ENCODE measurements around the gene TSSK1B. TPM values are rescaled to one million over a fixed set of nuclear protein-coding genes. Genes with fewer than 3 reads are reported as not detected.

TSSK1B gene
- total RNA-seq, 1 experiment from 2014 or later: 0.17 TPM

DNA sequence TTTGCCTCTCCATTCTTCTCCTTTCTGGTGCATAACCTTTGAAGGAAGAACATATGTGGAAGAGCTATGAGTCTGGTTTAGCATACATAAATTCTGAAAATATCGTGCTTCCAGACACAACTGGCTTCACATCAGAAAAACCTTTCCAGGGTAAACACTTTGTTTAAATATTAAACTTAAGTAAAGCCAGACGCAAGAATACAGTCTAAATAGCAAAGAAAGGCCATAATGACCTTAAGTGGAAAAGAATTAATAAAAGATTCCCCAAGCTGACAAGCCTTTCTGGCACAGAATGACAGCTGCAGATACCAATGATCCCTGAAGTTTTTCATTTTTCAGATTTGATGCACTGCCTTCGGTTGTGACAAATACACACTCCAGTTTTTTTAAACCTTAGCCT lies 13.5 kb upstream of the TSSK1B start:
- Histone ChIP-seq H3K14ac (ENCODE audit: insufficient read depth, low read length) (no peak overlapping the region), H3T11ph (ENCODE audit: low read length) (no peak overlapping the region), H2BK5ac (ENCODE audit: insufficient read length, low read length) (no peak overlapping the region), H3K27ac (ENCODE audit: insufficient read length, low read depth, low read length) (no peak overlapping the region), H2BK20ac (ENCODE audit: low read depth, low read length, poor library complexity, severe bottlenecking) (no peak overlapping the region), H3K9me3 (ENCODE audit: control insufficient read depth, low read depth, low read length) (no peaks in the 10 kb centered on the region), H3K56ac (ENCODE audit: insufficient read length, low read depth, low read length) (no peak overlapping the region), H3K18ac (ENCODE audit: insufficient read length, low read depth, low read length) (no peak overlapping the region), H2AFZ (ENCODE audit: low read length) (no peak overlapping the region), H4K8ac (replicated peaks; ENCODE audit: insufficient read length, low read depth, low read length) (no peak overlapping the region), H3K27me3 (ENCODE audit: insufficient read depth, low read length) (no peaks in the 10 kb centered on the region), H2AK5ac (ENCODE audit: insufficient read length, low read length) (no peak overlapping the region), H3K4me1 (ENCODE audit: insufficient read depth, low read length) (no peaks in the 10 kb centered on the region), H2BK12ac (ENCODE audit: insufficient read length, low read depth, low read length) (no peak overlapping the region), H3K23me2 (ENCODE audit: insufficient read length, low read depth, low read length, poor library complexity, severe bottlenecking) (no peaks in the 10 kb centered on the region), H3K4me2 (ENCODE audit: insufficient read depth, insufficient read length, low read length) (no peak overlapping the region), H3K9ac (ENCODE audit: extremely low read depth, insufficient read length, low read length) (no peak overlapping the region), H2BK15ac (ENCODE audit: low read depth, low read length) (no peak overlapping the region), H4K5ac (ENCODE audit: insufficient read length, low read depth, low read length) (no peak overlapping the region), H4K20me1 (ENCODE audit: control insufficient read depth, insufficient read depth, insufficient read length) (no peaks in the 10 kb centered on the region), H3K23ac (ENCODE audit: insufficient read length, low read depth, low read length) (no peak overlapping the region), H3K4ac (ENCODE audit: low read depth, low read length) (no peak overlapping the region), H3K79me1 (ENCODE audit: insufficient read depth, low read depth, low read length, poor library complexity, severe bottlenecking) (no peaks in the 10 kb centered on the region), H3K79me2 (ENCODE audit: insufficient read depth, low read length) (no peaks in the 10 kb centered on the region), H2BK120ac (ENCODE audit: low read depth, low read length, poor library complexity, severe bottlenecking) (no peak overlapping the region), H4K91ac (ENCODE audit: insufficient read length, low read depth, low read length) (no peak overlapping the region)
- H3K36me3 Mint-ChIP-seq (ENCODE audit: insufficient read depth in 1 of 3, low read depth in 3 of 3): peaks cover 0 to 5% (median 5%) of the 10 kb centered on the region in 3 experiments; a peak in 4 of 7 replicates
- peaks cover 2% of the 10 kb centered on the region; the same call in 1 of the 2 replicates for H3K27me3 Mint-ChIP-seq (ENCODE audit: low read depth)
- no peak overlapping the region for H3K4me3 Mint-ChIP-seq
- peaks cover 9 to 11% of the 10 kb centered on the region in 2 experiments; a peak in 4 of 5 replicates for H3K9me3 Mint-ChIP-seq
- DNase-seq: no peak
- TF ChIP-seq, protein P1, sequence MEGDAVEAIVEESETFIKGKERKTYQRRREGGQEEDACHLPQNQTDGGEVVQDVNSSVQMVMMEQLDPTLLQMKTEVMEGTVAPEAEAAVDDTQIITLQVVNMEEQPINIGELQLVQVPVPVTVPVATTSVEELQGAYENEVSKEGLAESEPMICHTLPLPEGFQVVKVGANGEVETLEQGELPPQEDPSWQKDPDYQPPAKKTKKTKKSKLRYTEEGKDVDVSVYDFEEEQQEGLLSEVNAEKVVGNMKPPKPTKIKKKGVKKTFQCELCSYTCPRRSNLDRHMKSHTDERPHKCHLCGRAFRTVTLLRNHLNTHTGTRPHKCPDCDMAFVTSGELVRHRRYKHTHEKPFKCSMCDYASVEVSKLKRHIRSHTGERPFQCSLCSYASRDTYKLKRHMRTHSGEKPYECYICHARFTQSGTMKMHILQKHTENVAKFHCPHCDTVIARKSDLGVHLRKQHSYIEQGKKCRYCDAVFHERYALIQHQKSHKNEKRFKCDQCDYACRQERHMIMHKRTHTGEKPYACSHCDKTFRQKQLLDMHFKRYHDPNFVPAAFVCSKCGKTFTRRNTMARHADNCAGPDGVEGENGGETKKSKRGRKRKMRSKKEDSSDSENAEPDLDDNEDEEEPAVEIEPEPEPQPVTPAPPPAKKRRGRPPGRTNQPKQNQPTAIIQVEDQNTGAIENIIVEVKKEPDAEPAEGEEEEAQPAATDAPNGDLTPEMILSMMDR (conservative IDR thresholded peaks at IDR 0.05): no peak
- WGBS (ENCODE audit: extremely low coverage, insufficient read length, low lambda C conversion rate): no CpG with 5 or more reads among the region's 3 CpGs
- H3K27ac Mint-ChIP-seq: no peak overlapping the region
- no peaks in the 10 kb centered on the region for H3K4me1 Mint-ChIP-seq

All from H9 (cell line).